Progenitor cell of endocrine pancreas (in vitro differentiated cells): Measurements from ENCODE around the gene ZFP64. TPM values are rescaled to one million over a fixed set of nuclear protein-coding genes. Genes with fewer than 3 reads are reported as not detected.
"Not testable (repeated sequence)": the region's sequence is repeated elsewhere in the genome, so short reads cannot be mapped to it uniquely, and the experiment has no call there.

Experiments used
- DNase-seq: peaks from one replicate; pipeline ENCODE4 v3.0.0; 2021; ENCODE audit warnings: low spot score; ENCODE audit not compliant: unreplicated experiment
- H3K27ac Mint-ChIP-seq: 2 replicates; pipeline ENCODE4 v1.8.0; 2021; ENCODE audit warnings: mild to moderate bottlenecking, moderate library complexity, mixed read lengths
- H3K27me3 Mint-ChIP-seq: 2 replicates; pipeline ENCODE4 v1.8.0; 2021; ENCODE audit warnings: mixed read lengths
- H3K36me3 Mint-ChIP-seq: 2 replicates; pipeline ENCODE4 v1.8.0; 2022; ENCODE audit warnings: mixed read lengths; ENCODE audit not compliant: insufficient read depth
- H3K4me1 Mint-ChIP-seq: 2 replicates; pipeline ENCODE4 v1.8.0; 2021; ENCODE audit warnings: low read depth, mixed read lengths
- H3K4me3 Mint-ChIP-seq: 2 replicates; pipeline ENCODE4 v1.8.0; 2021; ENCODE audit warnings: low read depth, mild to moderate bottlenecking, moderate library complexity, mixed read lengths
- H3K9me3 Mint-ChIP-seq: 2 replicates; pipeline ENCODE4 v1.8.0; 2021; ENCODE audit warnings: low read depth, mixed read lengths
- CTCF ChIP-seq: fragments of 200-600 bp; sonication (generic); IDR thresholded peaks from one replicate; pipeline ENCODE4 v1.5.0; 2021; ENCODE audit warnings: antibody characterized with exemption, mild to moderate bottlenecking; ENCODE audit not compliant: unreplicated experiment
- total RNA-seq: library from RNA; stranded (reverse); gene quantifications from 2 replicates; pipeline ENCODE4 v1.2.1, GENCODE V29; 2021

Gene ZFP64
- total RNA-seq, 1 donor from 2014 or later, result 26.9 TPM

- H3K9me3 Mint-ChIP-seq, result peaks cover 3% of the 10 kb centered on the region
- H3K4me3 Mint-ChIP-seq, result no peak overlapping the region
- peaks cover 7% of the 10 kb centered on the region for H3K4me1 Mint-ChIP-seq
- H3K27me3 Mint-ChIP-seq, result no peaks in the 10 kb centered on the region
- H3K36me3 Mint-ChIP-seq, result no peaks in the 10 kb centered on the region
- no peak for DNase-seq
- H3K27ac Mint-ChIP-seq, result no peak overlapping the region
- no peak for TF ChIP-seq CTCF
Measured at GRCh38 chr20:52234302-52235045, 42.9 kb upstream of the ZFP64 start.

GRCh38 chr20:52231230-52231746 is 39.7 kb upstream of the ZFP64 start:
- Mint-ChIP-seq H3K36me3 (no peaks in the 10 kb centered on the region), H3K4me1 (peaks cover 7% of the 10 kb centered on the region), H3K9me3 (peaks cover 3% of the 10 kb centered on the region), H3K27me3 (peaks cover 8% of the 10 kb centered on the region), H3K4me3 (no peak overlapping the region), H3K27ac (no peak overlapping the region)
- DNase-seq, result no peak
- no peak for TF ChIP-seq CTCF

- TF ChIP-seq CTCF, result no peak
- Mint-ChIP-seq H3K4me3 (no peak overlapping the region), H3K27me3 (peaks cover 10% of the 10 kb centered on the region), H3K9me3 (peaks cover 3% of the 10 kb centered on the region), H3K4me1 (peaks cover 7% of the 10 kb centered on the region), H3K36me3 (no peaks in the 10 kb centered on the region), H3K27ac (no peak overlapping the region)
- no peak for DNase-seq
Measured at GRCh38 chr20:52230409-52230808, 38.8 kb upstream of the ZFP64 start.

DNA sequence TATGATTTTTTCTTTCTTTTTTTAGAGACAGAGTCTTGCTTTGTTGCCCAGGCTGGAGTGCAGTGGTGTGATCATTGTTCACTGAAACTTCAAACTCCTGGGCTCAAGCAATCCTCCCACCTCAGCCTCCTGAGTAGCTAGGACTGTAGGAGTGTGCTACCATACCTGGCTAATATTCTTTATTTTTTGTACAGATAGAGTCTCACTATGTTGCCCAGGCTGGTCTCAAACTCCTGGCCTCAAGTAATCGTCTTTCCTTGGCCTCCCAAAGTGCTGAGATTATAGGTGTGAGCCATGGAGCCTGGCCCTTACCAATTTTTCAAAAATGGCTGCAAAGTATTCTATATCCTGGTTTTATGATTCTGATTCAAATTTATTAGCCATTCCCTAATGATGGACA is 37.8 kb upstream of the ZFP64 start:
- not testable (repeated sequence) for H3K4me1 Mint-ChIP-seq, H3K36me3 Mint-ChIP-seq, H3K9me3 Mint-ChIP-seq, H3K27ac Mint-ChIP-seq, DNase-seq, H3K4me3 Mint-ChIP-seq, H3K27me3 Mint-ChIP-seq

DNA sequence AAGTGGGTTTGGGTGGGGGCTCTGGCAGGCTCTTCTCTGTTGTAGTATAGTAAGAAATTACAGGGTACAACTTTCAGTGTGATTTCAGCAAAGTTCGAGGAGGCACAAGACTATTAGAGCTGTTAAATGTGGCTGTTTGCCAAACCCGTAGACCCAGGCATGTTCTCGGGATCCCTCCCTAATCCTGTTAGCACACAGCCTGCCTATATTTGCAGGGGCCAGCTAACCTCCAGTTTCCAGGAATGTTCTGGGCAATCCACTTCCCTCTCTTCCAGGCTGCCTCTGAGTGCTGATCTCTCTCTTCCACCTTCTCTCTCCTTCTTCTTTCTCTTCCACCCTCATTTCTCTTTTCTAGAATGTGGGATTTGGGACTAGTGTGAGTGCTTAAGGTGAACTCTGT is 34.8 kb upstream of the ZFP64 start:
- no peak for DNase-seq
- H3K9me3 Mint-ChIP-seq, result peaks cover 4% of the 10 kb centered on the region
- H3K27me3 Mint-ChIP-seq, result peaks cover 18% of the 10 kb centered on the region
- no peak overlapping the region for H3K4me3 Mint-ChIP-seq
- no peak for TF ChIP-seq CTCF
- no peak overlapping the region for H3K27ac Mint-ChIP-seq
- peaks cover 6% of the 10 kb centered on the region for H3K4me1 Mint-ChIP-seq
- peaks cover 4% of the 10 kb centered on the region for H3K36me3 Mint-ChIP-seq

GRCh38 chr20:52224920-52225319 is 33.3 kb upstream of the ZFP64 start:
- DNase-seq, result no peak
- peaks cover 5% of the 10 kb centered on the region for H3K9me3 Mint-ChIP-seq
- no peak overlapping the region for H3K4me3 Mint-ChIP-seq
- TF ChIP-seq CTCF, result no peak
- no peaks in the 10 kb centered on the region for H3K4me1 Mint-ChIP-seq
- H3K36me3 Mint-ChIP-seq, result peaks cover 4% of the 10 kb centered on the region
- peaks cover 18% of the 10 kb centered on the region for H3K27me3 Mint-ChIP-seq
- no peak overlapping the region for H3K27ac Mint-ChIP-seq

- DNase-seq, H3K36me3 Mint-ChIP-seq, H3K4me1 Mint-ChIP-seq, H3K4me3 Mint-ChIP-seq, H3K27ac Mint-ChIP-seq: not testable (repeated sequence)
- peaks cover 16% of the 10 kb centered on the region for H3K9me3 Mint-ChIP-seq
- H3K27me3 Mint-ChIP-seq, result peaks cover 11% of the 10 kb centered on the region
Measured at GRCh38 chr20:52221362-52221761, 29.8 kb upstream of the ZFP64 start.

DNA sequence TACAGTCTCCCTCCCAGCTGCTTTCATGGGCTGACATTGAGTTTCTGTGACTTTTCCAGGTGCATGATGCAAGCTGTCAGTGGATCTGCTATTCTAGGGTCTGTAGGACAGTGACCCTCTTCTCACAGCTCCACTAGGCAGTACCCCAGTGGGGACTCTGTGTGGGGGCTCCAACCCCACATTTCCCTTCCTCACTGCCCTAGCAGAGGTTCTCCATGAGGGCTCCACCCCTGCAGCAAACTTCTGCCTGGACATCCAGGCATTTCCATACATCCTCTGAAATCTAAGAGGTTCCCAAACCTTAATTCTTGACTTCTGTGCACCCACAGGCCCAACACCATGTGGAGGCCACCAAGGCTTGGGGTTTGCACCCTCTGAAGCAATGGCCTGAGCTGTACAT is 29.3 kb upstream of the ZFP64 start:
- H3K27me3 Mint-ChIP-seq, DNase-seq, H3K4me1 Mint-ChIP-seq, H3K36me3 Mint-ChIP-seq, H3K4me3 Mint-ChIP-seq, H3K27ac Mint-ChIP-seq: not testable (repeated sequence)
- H3K9me3 Mint-ChIP-seq, result peaks cover 16% of the 10 kb centered on the region
